DND-41 (cell line): ENCODE results near the gene SGK1.

ENCODE experiments used
- ATAC-seq: fragments of 200-7000 bp; cut with Tn5 transposase; 3 replicates; pipeline ENCODE4 v1.9.1; 2021; ENCODE audit warnings: low read depth; ENCODE audit not compliant: insufficient read depth
- DNase-seq: peaks from one replicate; pipeline ENCODE4 v3.0.0-alpha.2; 2020
- H2AFZ ChIP-seq: 2 replicates; pipeline ENCODE4 v1.6.0; 2012; ENCODE audit warnings: low read depth, low read length
- H3K27ac ChIP-seq: 2 replicates; pipeline ENCODE4 v1.5.1; 2012; ENCODE audit warnings: low read length, inconsistent platforms
- H3K27me3 ChIP-seq: fragments of 200-600 bp; sonication (generic); 2 replicates; pipeline ENCODE4 v1.6.0; 2012; ENCODE audit warnings: low read length, mild to moderate bottlenecking, inconsistent platforms; ENCODE audit not compliant: insufficient read depth, poor library complexity
- H3K36me3 ChIP-seq: 2 replicates; pipeline ENCODE4 v1.5.1; 2012; ENCODE audit warnings: low read length, inconsistent platforms; ENCODE audit not compliant: insufficient read depth
- H3K4me1 ChIP-seq: 2 replicates; pipeline ENCODE4 v1.5.1; 2012; ENCODE audit warnings: mild to moderate bottlenecking, low read length; ENCODE audit not compliant: insufficient read depth
- H3K4me2 ChIP-seq: 2 replicates; pipeline ENCODE4 v1.6.0; 2012; ENCODE audit warnings: mild to moderate bottlenecking, moderate library complexity, low read length, inconsistent platforms; ENCODE audit not compliant: insufficient read depth
- H3K4me3 ChIP-seq, 2 experiments: fragments of 200-600 bp in 1 of 2; shearing (Covaris generic) in 1 of 2; 2 replicates each; pipeline ENCODE4 v1.5.1; 2012 to 2016; ENCODE audit warnings: inconsistent platforms in 2 of 2, low read length in 2 of 2, mild to moderate bottlenecking in 2 of 2, low read depth in 1 of 2, moderate library complexity in 1 of 2
- H3K79me2 ChIP-seq: 2 replicates; pipeline ENCODE4 v1.6.0; 2012; ENCODE audit warnings: low read length, inconsistent platforms; ENCODE audit not compliant: insufficient read depth
- H3K9ac ChIP-seq: 2 replicates; pipeline ENCODE4 v1.6.0; 2012; ENCODE audit warnings: low read depth, mild to moderate bottlenecking, inconsistent platforms, low read length, moderate library complexity
- H3K9me3 ChIP-seq: 2 replicates; pipeline ENCODE4 v1.5.1; 2012; ENCODE audit warnings: low read length, moderate library complexity, mild to moderate bottlenecking, inconsistent platforms; ENCODE audit not compliant: insufficient read depth, severe bottlenecking
- H4K20me1 ChIP-seq: 2 replicates; pipeline ENCODE4 v1.6.0; 2012; ENCODE audit warnings: low read length; ENCODE audit not compliant: insufficient read depth
- EZH2 ChIP-seq: IDR thresholded peaks from 3 replicates; pipeline ENCODE4 v1.6.1; 2012; ENCODE audit warnings: borderline replicate concordance, low read depth, mild to moderate bottlenecking, moderate library complexity, low read length, inconsistent platforms; ENCODE audit not compliant: severe bottlenecking
- TF ChIP-seq, protein P1 (sequence below): IDR thresholded peaks from 2 replicates; pipeline ENCODE4 v1.5.1; 2012; ENCODE audit warnings: borderline replicate concordance, low read length, moderate library complexity, mild to moderate bottlenecking; ENCODE audit not compliant: poor library complexity, severe bottlenecking; ENCODE audit errors: extremely low read depth

SGK1 gene

DNA sequence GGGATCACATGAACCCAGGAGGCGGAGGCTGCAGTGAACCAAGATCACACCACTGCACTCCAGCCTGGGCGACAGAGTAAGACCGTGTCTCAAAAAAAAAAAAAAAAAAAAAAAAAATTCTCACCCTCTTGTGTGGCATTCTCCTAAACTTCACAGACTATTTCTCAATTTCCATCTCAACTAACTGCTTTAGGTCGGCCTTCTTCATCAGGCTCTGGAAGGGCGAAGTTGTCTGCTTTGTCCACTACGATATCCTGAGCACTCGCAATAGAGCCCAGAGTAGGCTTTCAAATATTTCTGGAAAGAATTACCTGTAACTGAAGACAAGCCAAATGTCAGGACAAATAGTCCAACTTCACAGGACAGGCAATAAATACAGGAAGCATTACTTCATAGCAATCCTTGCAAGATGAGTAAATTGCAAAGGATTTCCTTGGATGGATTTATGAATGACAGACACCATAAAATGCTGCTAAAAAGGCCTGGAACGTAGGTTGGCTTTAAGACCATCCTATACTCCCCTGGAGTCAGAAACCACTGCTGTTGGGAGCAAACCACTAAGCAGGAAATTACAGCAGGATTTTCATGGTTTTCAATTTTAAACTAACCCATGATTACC is 149.2 kb downstream of the SGK1 start:
- ATAC-seq (no peak), DNase-seq (no peak)
- Histone ChIP-seq H3K4me1 (peaks cover 1% of the 10 kb centered on the region; the same call in 1 of the 2 replicates), H3K4me3 (no peak overlapping the region), H3K79me2 (no peaks in the 10 kb centered on the region), H4K20me1 (no peaks in the 10 kb centered on the region), H3K9ac (no peak overlapping the region), H3K9me3 (no peaks in the 10 kb centered on the region), H3K36me3 (no peaks in the 10 kb centered on the region), H3K4me2 (no peak overlapping the region), H3K27me3 (peaks cover 2% of the 10 kb centered on the region), H3K27ac (no peak overlapping the region), H2AFZ (no peak overlapping the region)
- no peak for TF ChIP-seq EZH2

GRCh38 chr6:134166511-134167261 is 151.2 kb downstream of the SGK1 start:
- Histone ChIP-seq H3K27ac (no peak overlapping the region), H3K9ac (no peak overlapping the region), H3K36me3 (no peaks in the 10 kb centered on the region), H3K9me3 (no peaks in the 10 kb centered on the region), H3K27me3 (peaks cover 2% of the 10 kb centered on the region), H2AFZ (no peak overlapping the region), H3K4me3 (no peak overlapping the region), H4K20me1 (no peaks in the 10 kb centered on the region), H3K4me2 (no peak overlapping the region), H3K79me2 (no peaks in the 10 kb centered on the region), H3K4me1 (no peaks in the 10 kb centered on the region)
- no peak for DNase-seq
- TF ChIP-seq, protein P1, sequence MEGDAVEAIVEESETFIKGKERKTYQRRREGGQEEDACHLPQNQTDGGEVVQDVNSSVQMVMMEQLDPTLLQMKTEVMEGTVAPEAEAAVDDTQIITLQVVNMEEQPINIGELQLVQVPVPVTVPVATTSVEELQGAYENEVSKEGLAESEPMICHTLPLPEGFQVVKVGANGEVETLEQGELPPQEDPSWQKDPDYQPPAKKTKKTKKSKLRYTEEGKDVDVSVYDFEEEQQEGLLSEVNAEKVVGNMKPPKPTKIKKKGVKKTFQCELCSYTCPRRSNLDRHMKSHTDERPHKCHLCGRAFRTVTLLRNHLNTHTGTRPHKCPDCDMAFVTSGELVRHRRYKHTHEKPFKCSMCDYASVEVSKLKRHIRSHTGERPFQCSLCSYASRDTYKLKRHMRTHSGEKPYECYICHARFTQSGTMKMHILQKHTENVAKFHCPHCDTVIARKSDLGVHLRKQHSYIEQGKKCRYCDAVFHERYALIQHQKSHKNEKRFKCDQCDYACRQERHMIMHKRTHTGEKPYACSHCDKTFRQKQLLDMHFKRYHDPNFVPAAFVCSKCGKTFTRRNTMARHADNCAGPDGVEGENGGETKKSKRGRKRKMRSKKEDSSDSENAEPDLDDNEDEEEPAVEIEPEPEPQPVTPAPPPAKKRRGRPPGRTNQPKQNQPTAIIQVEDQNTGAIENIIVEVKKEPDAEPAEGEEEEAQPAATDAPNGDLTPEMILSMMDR, result no peak
- no peak for TF ChIP-seq EZH2
- no peak for ATAC-seq

- Histone ChIP-seq H3K36me3 (no peaks in the 10 kb centered on the region), H3K4me3 (no peak overlapping the region), H3K4me1 (no peaks in the 10 kb centered on the region), H3K79me2 (no peaks in the 10 kb centered on the region), H4K20me1 (no peaks in the 10 kb centered on the region), H3K27ac (no peak overlapping the region), H3K4me2 (no peak overlapping the region), H3K9me3 (no peaks in the 10 kb centered on the region), H3K9ac (no peak overlapping the region), H3K27me3 (peaks cover 2% of the 10 kb centered on the region), H2AFZ (no peak overlapping the region)
- no peak for DNase-seq
- no peak for TF ChIP-seq EZH2
- TF ChIP-seq, protein P1, result no peak
- no peak for ATAC-seq
Observed at GRCh38 chr6:134165561-134166201, 152.2 kb downstream of the SGK1 start.

DNA sequence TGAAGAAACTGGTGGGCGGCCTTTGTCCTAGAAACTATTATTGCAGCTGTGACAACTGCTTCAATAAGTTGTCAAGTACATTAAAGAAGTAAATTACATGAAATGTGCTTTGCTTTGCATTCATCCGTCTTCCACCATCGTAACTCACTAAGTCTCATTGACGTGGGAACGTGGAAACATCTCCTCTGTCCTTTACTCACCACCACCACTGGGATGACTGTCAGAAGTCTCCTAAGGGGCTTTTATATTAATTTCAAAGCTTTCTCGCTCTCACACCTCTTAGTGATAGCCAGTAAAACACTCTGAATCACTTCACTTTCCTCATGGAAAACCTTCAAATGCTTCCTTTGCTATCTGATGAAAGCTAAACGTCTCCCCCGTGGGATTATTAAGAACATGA is 153.6 kb downstream of the SGK1 start:
- H3K9ac ChIP-seq, result no peak overlapping the region
- TF ChIP-seq, protein P1, result no peak
- TF ChIP-seq EZH2, result no peak
- no peak overlapping the region for H2AFZ ChIP-seq
- no peaks in the 10 kb centered on the region for H3K79me2 ChIP-seq
- no peaks in the 10 kb centered on the region for H3K36me3 ChIP-seq
- no peak overlapping the region for H3K27ac ChIP-seq
- no peaks in the 10 kb centered on the region for H4K20me1 ChIP-seq
- ATAC-seq, result no peak
- peaks cover 2% of the 10 kb centered on the region for H3K27me3 ChIP-seq
- DNase-seq, result no peak
- H3K4me3 ChIP-seq, result no peak overlapping the region
- no peaks in the 10 kb centered on the region for H3K4me1 ChIP-seq
- H3K9me3 ChIP-seq, result no peaks in the 10 kb centered on the region
- no peak overlapping the region for H3K4me2 ChIP-seq
